Colonic mucosa (tissue), 4 donors: ENCODE data around the gene CLASP1. TPM values are rescaled to one million over a fixed set of nuclear protein-coding genes. Genes with fewer than 3 reads are reported as not detected.
"Not testable (repeated sequence)": the region's sequence is repeated elsewhere in the genome, so short reads cannot be mapped to it uniquely, and the experiment has no call there.

Experiments
- DNase-seq: peaks from one replicate; pipeline ENCODE4 v3.0.0-alpha.2; 2020
- H3K27ac ChIP-seq: fragments of 200-600 bp; one replicate; pipeline ENCODE4 v1.8.0; 2021
- H3K27me3 ChIP-seq: fragments of 200-600 bp; one replicate; pipeline ENCODE4 v1.8.0; 2021
- H3K36me3 ChIP-seq: fragments of 200-600 bp; one replicate; pipeline ENCODE4 v1.8.0; 2021
- H3K4me1 ChIP-seq: fragments of 200-600 bp; one replicate; pipeline ENCODE4 v1.8.0; 2021; ENCODE audit warnings: mild to moderate bottlenecking
- H3K4me3 ChIP-seq: fragments of 200-600 bp; one replicate; pipeline ENCODE4 v1.8.0; 2021
- H3K9ac ChIP-seq, 2 donors: one replicate each; pipeline ENCODE4 v1.7.0; 2013; ENCODE audit warnings: control low read depth in 2 of 2, low read depth in 2 of 2, low read length in 2 of 2
- H3K9me3 ChIP-seq: fragments of 200-600 bp; one replicate; pipeline ENCODE4 v1.8.0; 2021
- CTCF ChIP-seq: fragments of 200-600 bp; IDR thresholded peaks from one replicate; pipeline ENCODE4 v1.8.0; 2022; ENCODE audit warnings: antibody characterized with exemption, mild to moderate bottlenecking
- intact Hi-C: fragments of 100-400 bp; cut with DNase I; formaldehyde crosslinking; loops from one replicate; pipeline ENCODE4 v1.14.1; 2022
- total RNA-seq, 2 donors: library from RNA; stranded (reverse); fragmentation: NEBNext Ultra II Directional in 1 of 2; extraction: Animal tissue kit (Norgen Biotek cat#: 25700) in 1 of 2; gene quantifications; one replicate each; pipeline ENCODE4 v1.2.1, GENCODE V29; 2021
- donor health status: healthy.
- donor health status: DM: no; HTN: no; CAD: no.
- donor health status: DM: no; HTN: no; CAD: no.

CLASP1 gene
- total RNA-seq, 2 donors from 2014 or later, result 30.3 to 32.3 TPM

DNA sequence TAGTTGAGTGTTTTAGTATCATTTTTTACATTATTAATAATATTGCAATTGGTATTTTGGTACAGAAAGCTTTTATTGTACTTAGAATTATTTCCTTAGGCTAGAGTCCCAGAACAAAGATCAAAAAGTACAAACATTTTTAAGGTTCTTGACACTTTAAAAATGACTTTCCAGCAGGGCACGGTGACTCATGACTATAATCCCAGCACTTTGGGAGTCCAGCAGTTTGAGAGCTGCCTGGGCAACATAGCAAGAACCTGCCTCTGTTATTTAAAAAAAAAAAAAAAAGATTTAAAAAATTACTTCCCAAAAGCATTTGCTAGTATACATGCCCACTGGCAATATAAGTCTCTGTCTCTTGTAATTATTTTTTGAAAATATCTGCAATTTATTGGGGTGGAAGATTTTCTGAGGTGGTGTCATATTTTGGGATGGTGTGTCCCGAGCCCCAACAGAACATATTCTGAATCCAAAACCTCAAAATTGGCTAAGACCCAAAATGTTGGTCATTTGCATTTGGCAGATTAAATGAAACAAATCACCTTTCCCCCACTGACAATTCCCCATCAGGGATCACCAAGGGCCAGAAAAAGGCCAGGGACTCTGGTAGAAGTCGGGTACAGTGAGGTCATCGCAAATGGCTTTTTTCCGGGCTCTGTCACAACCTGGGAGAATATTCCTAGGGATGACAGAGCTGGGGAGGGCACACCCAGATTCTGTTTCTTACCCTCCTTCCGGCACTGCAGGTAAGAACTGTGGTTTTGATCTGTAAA lies 45.3 kb upstream of the CLASP1 start:
- no peak for DNase-seq
- Histone ChIP-seq H3K9me3 (no peaks in the 10 kb centered on the region), H3K27ac (no peak overlapping the region), H3K4me1 (no peaks in the 10 kb centered on the region), H3K36me3 (no peaks in the 10 kb centered on the region), H3K27me3 (no peaks in the 10 kb centered on the region), H3K9ac (no peak overlapping the region), H3K4me3 (no peak overlapping the region)
- no peak for TF ChIP-seq CTCF
- intact Hi-C loops, result no loop called here

DNA sequence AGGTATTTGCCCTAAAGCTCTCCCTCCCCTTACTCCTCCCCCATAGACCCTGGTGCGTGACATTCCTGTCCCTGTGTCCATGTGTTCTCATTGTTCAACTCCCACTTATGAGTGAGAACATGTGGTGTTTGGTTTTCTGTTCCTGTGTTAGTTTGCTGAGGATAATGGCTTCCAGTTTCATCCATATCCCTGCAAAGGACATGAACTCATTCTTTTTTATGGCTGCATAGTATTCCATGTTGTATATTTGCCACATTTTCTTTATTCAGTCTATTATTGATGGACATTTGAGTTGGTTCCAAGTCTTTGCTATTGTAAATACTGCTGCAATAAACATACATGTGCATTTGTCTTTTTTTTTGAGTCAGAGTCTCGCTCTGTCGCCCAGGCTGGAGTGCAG lies 41.3 kb upstream of the CLASP1 start:
- DNase-seq, H3K4me3 ChIP-seq, H3K36me3 ChIP-seq, H3K27ac ChIP-seq, H3K9ac ChIP-seq, H3K27me3 ChIP-seq, H3K9me3 ChIP-seq, intact Hi-C loops, H3K4me1 ChIP-seq: not testable (repeated sequence)

GRCh38 chr2:121690095-121690494 lies 40.8 kb upstream of the CLASP1 start:
- Histone ChIP-seq H3K9me3 (no peaks in the 10 kb centered on the region), H3K36me3 (no peaks in the 10 kb centered on the region), H3K27me3 (no peaks in the 10 kb centered on the region), H3K4me1 (no peaks in the 10 kb centered on the region), H3K9ac (no peak overlapping the region), H3K27ac (no peak overlapping the region), H3K4me3 (no peak overlapping the region)
- intact Hi-C loops, result no loop called here
- no peak for TF ChIP-seq CTCF
- no peak for DNase-seq

DNA sequence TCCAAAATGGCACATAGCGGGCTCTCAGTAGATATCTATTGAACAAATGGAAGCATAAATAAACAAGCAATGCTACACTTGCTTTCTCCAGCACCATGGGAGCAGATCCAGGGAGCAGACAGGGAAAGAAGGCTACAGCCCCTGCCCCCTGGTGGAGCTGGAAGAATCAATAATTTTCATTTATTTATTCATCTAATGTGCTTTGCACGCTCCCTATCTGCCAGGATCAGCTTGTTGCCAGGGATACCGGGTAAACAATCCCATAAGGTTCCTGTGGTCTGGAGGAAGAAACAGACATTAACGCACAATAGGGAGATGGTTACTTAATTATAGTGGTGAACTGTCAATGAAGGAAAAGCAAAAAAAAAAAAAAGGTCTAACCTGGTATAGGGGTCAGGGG lies 40.1 kb upstream of the CLASP1 start:
- Histone ChIP-seq H3K27ac (no peak overlapping the region), H3K9ac (no peak overlapping the region), H3K4me1 (no peaks in the 10 kb centered on the region), H3K36me3 (no peaks in the 10 kb centered on the region), H3K4me3 (no peak overlapping the region), H3K27me3 (no peaks in the 10 kb centered on the region), H3K9me3 (no peaks in the 10 kb centered on the region)
- intact Hi-C loops, result no loop called here
- TF ChIP-seq CTCF, result no peak
- no peak for DNase-seq

GRCh38 chr2:121688820-121689219 lies 39.6 kb upstream of the CLASP1 start:
- Histone ChIP-seq H3K27me3 (no peaks in the 10 kb centered on the region), H3K4me1 (no peaks in the 10 kb centered on the region), H3K9ac (no peak overlapping the region), H3K4me3 (no peak overlapping the region), H3K9me3 (no peaks in the 10 kb centered on the region), H3K27ac (no peak overlapping the region), H3K36me3 (no peaks in the 10 kb centered on the region)
- DNase-seq, result no peak
- intact Hi-C loops, result no loop called here
- no peak for TF ChIP-seq CTCF

- H3K36me3 ChIP-seq, result no peaks in the 10 kb centered on the region
- intact Hi-C loops, result no loop called here
- H3K4me3 ChIP-seq, result no peak overlapping the region
- no peak for TF ChIP-seq CTCF
- H3K9ac ChIP-seq, result no peak overlapping the region
- H3K27me3 ChIP-seq, result no peaks in the 10 kb centered on the region
- H3K9me3 ChIP-seq, result no peaks in the 10 kb centered on the region
- no peak for DNase-seq
- H3K4me1 ChIP-seq, result no peaks in the 10 kb centered on the region
- H3K27ac ChIP-seq, result no peak overlapping the region
These were observed 37.6 kb upstream of the CLASP1 start for GRCh38 chr2:121686902-121687301.
